ENCODE data around the gene RNF26. TPM values are rescaled to one million over a fixed set of nuclear protein-coding genes. Genes with fewer than 3 reads are reported as not detected.

The RNF26 gene
- total and polyA plus RNA-seq, 4 donors = 8.2 to 25.4 (median 13.6) TPM

DNA sequence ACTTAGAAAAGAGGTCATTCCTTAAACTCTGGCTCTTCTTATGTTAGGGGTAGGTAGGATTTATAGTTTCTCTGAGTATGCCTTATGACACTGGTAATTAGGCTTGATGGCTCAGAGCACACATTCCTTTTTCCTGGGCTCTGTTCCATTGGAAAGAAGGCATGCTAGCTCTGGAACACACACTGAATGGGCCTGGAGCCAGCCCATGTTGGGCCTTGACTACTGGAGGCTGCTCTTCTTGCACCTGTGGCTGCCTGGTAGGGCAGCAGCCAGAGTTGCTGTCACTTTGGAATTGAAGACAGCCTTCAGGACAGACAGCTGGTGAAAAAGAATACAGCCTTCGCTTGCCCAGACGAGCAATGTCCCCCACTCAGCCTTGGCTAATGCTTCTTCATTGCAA, 35.6 kb upstream of the RNF26 start:
- Histone ChIP-seq H3K27ac (ENCODE audit: low read depth in 1 of 2, low read length in 1 of 2) (no peak overlapping the region), H3K4me1 (ENCODE audit: control insufficient read depth in 5 of 5, insufficient read depth in 5 of 5, low read length in 5 of 5) (peaks cover 0 to 9% (median 0%) of the 10 kb centered on the region in 5 donors), H3K36me3 (ENCODE audit: control insufficient read depth in 4 of 4, insufficient read depth in 4 of 4, low read length in 4 of 4) (peaks cover 10 to 44% (median 28%) of the 10 kb centered on the region in 4 donors), H3K9ac (ENCODE audit: insufficient read depth in 1 of 2, low read length in 2 of 2) (no peak overlapping the region), H3K9me3 (ENCODE audit: control insufficient read depth in 4 of 4, insufficient read depth in 3 of 4, low read length in 3 of 4) (no peaks in the 10 kb centered on the region), H3K4me3 (no peak overlapping the region), H3K27me3 (ENCODE audit: control insufficient read depth in 3 of 3, insufficient read depth in 3 of 3, low read length in 2 of 3) (no peaks in the 10 kb centered on the region)
- ATAC-seq (ENCODE audit: insufficient read depth, low FRiP score) = no peak
- no peak for DNase-seq
- TF ChIP-seq, protein P1, sequence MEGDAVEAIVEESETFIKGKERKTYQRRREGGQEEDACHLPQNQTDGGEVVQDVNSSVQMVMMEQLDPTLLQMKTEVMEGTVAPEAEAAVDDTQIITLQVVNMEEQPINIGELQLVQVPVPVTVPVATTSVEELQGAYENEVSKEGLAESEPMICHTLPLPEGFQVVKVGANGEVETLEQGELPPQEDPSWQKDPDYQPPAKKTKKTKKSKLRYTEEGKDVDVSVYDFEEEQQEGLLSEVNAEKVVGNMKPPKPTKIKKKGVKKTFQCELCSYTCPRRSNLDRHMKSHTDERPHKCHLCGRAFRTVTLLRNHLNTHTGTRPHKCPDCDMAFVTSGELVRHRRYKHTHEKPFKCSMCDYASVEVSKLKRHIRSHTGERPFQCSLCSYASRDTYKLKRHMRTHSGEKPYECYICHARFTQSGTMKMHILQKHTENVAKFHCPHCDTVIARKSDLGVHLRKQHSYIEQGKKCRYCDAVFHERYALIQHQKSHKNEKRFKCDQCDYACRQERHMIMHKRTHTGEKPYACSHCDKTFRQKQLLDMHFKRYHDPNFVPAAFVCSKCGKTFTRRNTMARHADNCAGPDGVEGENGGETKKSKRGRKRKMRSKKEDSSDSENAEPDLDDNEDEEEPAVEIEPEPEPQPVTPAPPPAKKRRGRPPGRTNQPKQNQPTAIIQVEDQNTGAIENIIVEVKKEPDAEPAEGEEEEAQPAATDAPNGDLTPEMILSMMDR (IDR thresholded peaks at IDR 0.05; ENCODE audit: control extremely low read depth, extremely low read depth) = no peak
- WGBS, 2 donors = 87% methylated on average over 2 of the region's 2 CpGs

DNA sequence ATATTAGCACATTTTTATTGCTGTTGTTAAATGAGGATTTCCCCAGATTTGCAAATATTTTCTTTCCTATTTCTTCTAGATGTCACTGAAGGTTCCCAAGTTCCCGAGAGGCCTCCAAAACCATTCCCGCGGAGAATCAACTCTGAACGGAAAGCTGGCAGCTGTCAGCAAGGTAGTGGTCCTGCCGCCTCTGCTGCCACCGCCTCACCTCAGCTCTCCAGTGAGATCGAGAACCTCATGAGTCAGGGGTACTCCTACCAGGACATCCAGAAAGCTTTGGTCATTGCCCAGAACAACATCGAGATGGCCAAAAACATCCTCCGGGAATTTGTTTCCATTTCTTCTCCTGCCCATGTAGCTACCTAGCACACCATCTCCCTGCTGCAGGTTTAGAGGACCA, 34.9 kb upstream of the RNF26 start:
- Histone ChIP-seq H3K27me3 (ENCODE audit: control insufficient read depth in 3 of 3, insufficient read depth in 3 of 3, low read length in 2 of 3) (no peaks in the 10 kb centered on the region), H3K36me3 (ENCODE audit: control insufficient read depth in 4 of 4, insufficient read depth in 4 of 4, low read length in 4 of 4) (peaks cover 10 to 46% (median 34%) of the 10 kb centered on the region in 4 donors), H3K27ac (ENCODE audit: low read depth in 1 of 2, low read length in 1 of 2) (no peak overlapping the region), H3K9ac (ENCODE audit: insufficient read depth in 1 of 2, low read length in 2 of 2) (no peak overlapping the region), H3K4me3 (no peak overlapping the region), H3K4me1 (ENCODE audit: control insufficient read depth in 5 of 5, insufficient read depth in 5 of 5, low read length in 5 of 5) (peaks cover 0 to 9% (median 0%) of the 10 kb centered on the region in 5 donors), H3K9me3 (ENCODE audit: control insufficient read depth in 4 of 4, insufficient read depth in 3 of 4, low read length in 3 of 4) (no peaks in the 10 kb centered on the region)
- DNase-seq = no peak
- no peak for ATAC-seq (ENCODE audit: insufficient read depth, low FRiP score)
- TF ChIP-seq, protein P1 (IDR thresholded peaks at IDR 0.05; ENCODE audit: control extremely low read depth, extremely low read depth) = no peak
- WGBS, 2 donors = 95 to 97% methylated on average over 9 of the region's 9 CpGs

DNA sequence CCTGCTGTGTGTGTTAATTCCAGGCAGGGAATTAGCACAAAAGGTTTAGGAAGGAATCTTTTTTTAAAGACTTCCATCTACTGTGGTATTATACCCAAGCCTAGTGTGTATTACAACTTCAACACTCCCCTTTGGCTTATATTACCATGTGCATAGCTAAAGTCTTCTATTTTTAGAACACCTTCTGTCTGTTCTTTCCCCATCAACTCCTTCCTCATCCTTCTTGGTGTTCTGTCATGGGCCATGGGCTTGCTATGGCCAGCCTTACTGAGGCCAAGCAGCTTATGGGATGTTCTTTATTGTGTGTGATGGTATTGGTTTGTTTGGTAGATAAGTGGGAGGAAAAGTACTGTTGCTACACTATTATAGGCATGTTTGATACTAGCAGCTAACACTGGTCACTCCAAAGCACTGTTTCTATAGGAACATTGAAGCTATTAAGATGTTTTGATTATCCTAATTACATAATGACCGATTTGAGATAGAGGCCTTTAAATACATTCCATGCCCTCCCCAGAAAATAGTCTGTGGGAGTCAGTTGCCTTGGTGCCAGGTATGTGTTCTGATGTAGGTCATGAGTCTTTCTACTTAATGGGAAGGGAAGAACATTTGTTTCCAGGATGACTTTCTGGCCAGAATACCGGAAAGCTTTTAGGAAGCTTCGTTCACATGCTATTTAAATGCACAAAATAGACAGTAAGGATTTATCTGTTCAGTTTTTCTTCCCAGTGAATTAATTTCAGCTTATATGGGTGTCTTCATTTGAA, 33.9 kb upstream of the RNF26 start:
- no peak for DNase-seq
- 92 to 95% methylated on average over 3 of the region's 3 CpGs for WGBS, 2 donors
- no peak for ATAC-seq (ENCODE audit: insufficient read depth, low FRiP score)
- TF ChIP-seq, protein P1 (IDR thresholded peaks at IDR 0.05; ENCODE audit: control extremely low read depth, extremely low read depth) = no peak
- Histone ChIP-seq H3K9me3 (ENCODE audit: control insufficient read depth in 4 of 4, insufficient read depth in 3 of 4, low read length in 3 of 4) (no peaks in the 10 kb centered on the region), H3K36me3 (ENCODE audit: control insufficient read depth in 4 of 4, insufficient read depth in 4 of 4, low read length in 4 of 4) (peaks cover 10 to 46% (median 34%) of the 10 kb centered on the region in 4 donors), H3K9ac (ENCODE audit: insufficient read depth in 1 of 2, low read length in 2 of 2) (no peak overlapping the region), H3K4me1 (ENCODE audit: control insufficient read depth in 5 of 5, insufficient read depth in 5 of 5, low read length in 5 of 5) (peaks cover 0 to 9% (median 0%) of the 10 kb centered on the region in 5 donors), H3K4me3 (no peak overlapping the region), H3K27ac (ENCODE audit: low read depth in 1 of 2, low read length in 1 of 2) (no peak overlapping the region), H3K27me3 (ENCODE audit: control insufficient read depth in 3 of 3, insufficient read depth in 3 of 3, low read length in 2 of 3) (no peaks in the 10 kb centered on the region)
